Measurements from ENCODE around the gene SSX5. TPM values are rescaled to one million over a fixed set of nuclear protein-coding genes. Genes with fewer than 3 reads are reported as not detected.
"Not testable (repeated sequence)": the region's sequence is repeated elsewhere in the genome, so short reads cannot be mapped to it uniquely, and the experiment has no call there.

Gene SSX5
- total RNA-seq (not detected), polyA plus RNA-seq (not detected)

DNA sequence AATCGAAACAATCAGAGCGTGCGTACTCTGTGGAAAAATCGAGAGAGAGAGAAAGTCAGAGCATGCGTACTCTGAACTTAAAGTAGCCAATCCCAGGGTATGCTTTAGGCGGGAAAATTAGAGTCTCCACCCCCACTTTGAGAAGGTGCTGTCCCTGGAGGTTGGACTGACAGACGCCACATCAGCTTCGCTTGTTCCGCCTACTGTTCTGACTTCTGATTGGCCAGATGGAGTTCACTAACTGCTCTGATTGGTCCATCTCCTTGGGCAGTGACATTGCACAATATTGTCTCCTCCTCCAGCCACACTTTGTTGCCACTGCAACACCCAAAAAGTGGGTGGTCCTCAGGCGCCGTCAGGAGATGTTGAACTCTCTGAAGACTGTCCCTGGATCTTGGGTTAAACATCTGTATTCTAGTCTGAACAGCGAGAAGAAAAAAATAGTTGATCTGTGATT, at the start of gene SSX5:
Gene SSX5 (minus strand): TSS at position 51 of the 457 bp plus-strand sequence. CDS start 1,437 bp downstream, outside the sequence.
- no peak for FAIRE-seq
- WGBS, 2 donors = 80 to 84% methylated on average over 12 of the region's 12 CpGs

GRCh38 chrX:48224196-48224595, 27.6 kb upstream of the SSX5 start:
- WGBS, 2 donors = 77 to 78% methylated on average over 4 of the region's 4 CpGs
- H3K27ac ChIP-seq; FAIRE-seq; H3K36me3 ChIP-seq; H3K9me3 ChIP-seq; H3K4me3 ChIP-seq; H3K27me3 ChIP-seq; intact Hi-C loops (cut with DNase I); ATAC-seq; H3K4me1 ChIP-seq; DNase-seq: not testable (repeated sequence)

More for the DNA sequence above, at the start of gene SSX5:
- no peaks in the 10 kb centered on the region for H3K36me3 ChIP-seq
- no peak within 1 kb of the TSS for H3K27ac ChIP-seq
- peaks cover 0 to 4% (median 0%) of the 10 kb centered on the region in 4 donors for H3K27me3 ChIP-seq
- DNase-seq (no peak), ATAC-seq (no peak)
- H3K4me3 ChIP-seq = no peak within 1 kb of the TSS
- H3K4me1 ChIP-seq = no peaks in the 10 kb centered on the region
- H3K9me3 ChIP-seq = no peaks in the 10 kb centered on the region
- TF ChIP-seq CTCF (IDR thresholded peaks at IDR 0.05) = no peak
- intact Hi-C loops (cut with DNase I) = no loop called here

DNA sequence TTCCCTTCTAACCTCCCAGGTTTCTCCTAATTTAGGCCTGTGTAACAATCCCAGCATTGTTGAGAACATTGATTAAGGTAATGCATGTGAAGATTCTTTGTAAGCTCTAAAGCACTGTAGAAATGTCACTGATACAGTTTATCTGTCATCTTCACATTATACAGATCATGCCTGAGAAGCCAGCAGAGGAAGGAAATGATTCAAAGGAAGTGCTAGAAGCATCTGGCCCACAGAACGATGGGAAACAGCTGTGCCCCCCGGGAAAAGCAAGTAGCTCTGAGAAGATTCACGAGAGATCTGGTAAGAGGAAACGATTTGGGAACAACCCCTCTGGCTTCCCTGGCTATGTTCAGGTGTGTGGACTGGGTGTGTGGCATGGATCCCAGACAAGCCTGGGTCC, 17.7 kb upstream of the SSX5 start:
- H3K27ac ChIP-seq; H3K36me3 ChIP-seq; FAIRE-seq; ATAC-seq; H3K9me3 ChIP-seq; intact Hi-C loops (cut with DNase I); DNase-seq; H3K27me3 ChIP-seq; H3K4me1 ChIP-seq; H3K4me3 ChIP-seq: not testable (repeated sequence)
- 29 to 31% methylated on average over 4 of the region's 4 CpGs for WGBS, 2 donors

GRCh38 chrX:48190024-48190423, 6.6 kb downstream of the SSX5 start:
- 27 to 41% methylated on average over 5 of the region's 5 CpGs for WGBS, 2 donors

DNA sequence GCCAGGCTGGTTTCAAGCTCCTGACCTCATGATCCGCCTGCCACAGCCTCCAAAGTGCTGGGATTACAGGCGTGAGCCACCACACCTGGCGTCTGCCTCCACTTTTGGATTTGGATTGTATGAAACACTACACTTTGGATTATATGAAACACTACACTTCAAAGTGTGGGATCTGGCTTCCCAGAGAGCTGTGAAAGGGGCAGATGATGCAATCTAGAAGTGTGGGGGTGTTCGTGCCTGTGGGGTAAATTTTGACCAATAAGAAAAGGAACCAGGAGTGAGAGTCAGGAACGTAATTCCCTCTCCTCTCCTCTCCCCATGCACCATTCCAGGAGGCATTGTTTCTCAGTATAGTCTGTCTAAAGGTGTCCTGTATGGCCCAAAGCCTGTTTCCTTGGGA, 14.7 kb downstream of the SSX5 start:
- H3K36me3 ChIP-seq; H3K4me3 ChIP-seq; H3K4me1 ChIP-seq; intact Hi-C loops (cut with DNase I); DNase-seq; FAIRE-seq; H3K27me3 ChIP-seq; ATAC-seq; H3K27ac ChIP-seq; H3K9me3 ChIP-seq: not testable (repeated sequence)
- WGBS, 2 donors = 48 to 64% methylated on average over 5 of the region's 5 CpGs

More at GRCh38 chrX:48190024-48190423, 6.6 kb downstream of the SSX5 start:
- FAIRE-seq; H3K27me3 ChIP-seq; H3K36me3 ChIP-seq; ATAC-seq; DNase-seq; H3K9me3 ChIP-seq; H3K4me1 ChIP-seq; H3K27ac ChIP-seq; intact Hi-C loops (cut with DNase I); H3K4me3 ChIP-seq: not testable (repeated sequence)

GRCh38 chrX:48180811-48181210, 15.8 kb downstream of the SSX5 start:
- H3K9me3 ChIP-seq = no peaks in the 10 kb centered on the region
- ATAC-seq (no peak), DNase-seq (no peak), FAIRE-seq (no peak)
- no peak overlapping the region for H3K4me3 ChIP-seq
- no peaks in the 10 kb centered on the region for H3K36me3 ChIP-seq
- H3K27ac ChIP-seq = no peak overlapping the region
- 82 to 84% methylated on average over 4 of the region's 4 CpGs for WGBS, 2 donors
- intact Hi-C loops (cut with DNase I) = no loop called here
- no peaks in the 10 kb centered on the region for H3K4me1 ChIP-seq
- no peak for TF ChIP-seq CTCF (IDR thresholded peaks at IDR 0.05)
- H3K27me3 ChIP-seq = no peaks in the 10 kb centered on the region

- ATAC-seq = no peak
- no peaks in the 10 kb centered on the region for H3K4me1 ChIP-seq
- TF ChIP-seq CTCF (IDR thresholded peaks at IDR 0.05) = no peak
These were observed 16.9 kb downstream of the SSX5 start for GRCh38 chrX:48179691-48180090.

DNA sequence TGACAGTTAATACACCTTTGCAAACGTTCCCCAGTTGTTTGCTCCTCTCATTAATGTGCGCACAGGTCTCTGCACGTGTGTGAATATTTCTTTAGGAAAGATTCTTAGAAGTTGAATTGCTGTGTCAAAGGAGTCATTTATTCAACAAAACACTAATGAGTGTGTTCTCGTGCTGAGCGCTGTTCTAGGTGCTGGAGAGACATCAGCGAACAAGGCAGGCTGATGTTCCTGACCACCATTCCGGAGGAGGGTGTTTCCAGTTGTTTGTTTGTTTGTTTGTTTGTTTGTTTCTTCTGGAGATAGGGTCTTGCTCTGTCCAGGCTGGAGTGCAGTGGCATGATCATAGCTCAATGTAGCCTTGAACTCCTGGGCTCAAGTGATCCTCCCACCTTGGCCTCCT, 30.3 kb downstream of the SSX5 start:
- H3K36me3 ChIP-seq; DNase-seq; H3K27me3 ChIP-seq; FAIRE-seq; H3K4me3 ChIP-seq; ATAC-seq; intact Hi-C loops (cut with DNase I); H3K27ac ChIP-seq; H3K9me3 ChIP-seq; H3K4me1 ChIP-seq: not testable (repeated sequence)
- 38 to 51% methylated on average over 5 of the region's 7 CpGs for WGBS, 2 donors

More at GRCh38 chrX:48179691-48180090, 16.9 kb downstream of the SSX5 start:
- DNase-seq = no peak
- FAIRE-seq = peak; percentile 32
- peaks cover 0 to 4% (median 0%) of the 10 kb centered on the region in 4 donors for H3K27me3 ChIP-seq
- H3K36me3 ChIP-seq = no peaks in the 10 kb centered on the region
- 68 to 73% methylated on average over 4 of the region's 4 CpGs for WGBS, 2 donors
- no peak overlapping the region for H3K27ac ChIP-seq
- no peak overlapping the region for H3K4me3 ChIP-seq
- intact Hi-C loops (cut with DNase I) = no loop called here
- H3K9me3 ChIP-seq = no peaks in the 10 kb centered on the region
